GM19193 (cell line): ENCODE results near the gene ZDHHC4.
A peak's percentile ranks its signal among the peaks of the same experiment; 100 is the strongest.

ENCODE experiments used
- POLR2A ChIP-seq: IDR thresholded peaks from 4 replicates; pipeline ENCODE4 v1.6.1; 2011; ENCODE audit not compliant: insufficient read depth, insufficient read length; ENCODE audit errors: extremely low read depth

ZDHHC4 gene

GRCh38 chr7:6577369-6578113, at the start of gene ZDHHC4:
TSS of gene ZDHHC4 (plus strand) at chr7:6577454. CDS start at chr7:6580562, 3,108 bp downstream.
- peak; percentile 97 for TF ChIP-seq POLR2A

GRCh38 chr7:6528401-6529130, 48.7 kb upstream of the ZDHHC4 start:
- TF ChIP-seq POLR2A, result no peak

GRCh38 chr7:6529643-6530042, 47.6 kb upstream of the ZDHHC4 start:
- TF ChIP-seq POLR2A, result no peak

- no peak for TF ChIP-seq POLR2A
These were observed 46.4 kb upstream of the ZDHHC4 start for GRCh38 chr7:6530626-6531491.

GRCh38 chr7:6531492-6532279, 45.6 kb upstream of the ZDHHC4 start:
- TF ChIP-seq POLR2A, result no peak

GRCh38 chr7:6532516-6532915, 44.7 kb upstream of the ZDHHC4 start:
- TF ChIP-seq POLR2A, result no peak

- TF ChIP-seq POLR2A, result no peak
These were observed 43.3 kb upstream of the ZDHHC4 start for GRCh38 chr7:6533893-6534495.

- no peak for TF ChIP-seq POLR2A
These were observed 40.7 kb upstream of the ZDHHC4 start for GRCh38 chr7:6536262-6537260.

- no peak for TF ChIP-seq POLR2A
These were observed 34.9 kb upstream of the ZDHHC4 start for GRCh38 chr7:6542368-6542767.

- no peak for TF ChIP-seq POLR2A
These were observed 31.7 kb upstream of the ZDHHC4 start for GRCh38 chr7:6545398-6546126.

- TF ChIP-seq POLR2A, result no peak
These were observed 30.6 kb upstream of the ZDHHC4 start for GRCh38 chr7:6546498-6547251.

- TF ChIP-seq POLR2A, result no peak
These were observed 29.9 kb upstream of the ZDHHC4 start for GRCh38 chr7:6547400-6547799.
